Measurements from ENCODE around the gene GAA.

Gene GAA

DNA sequence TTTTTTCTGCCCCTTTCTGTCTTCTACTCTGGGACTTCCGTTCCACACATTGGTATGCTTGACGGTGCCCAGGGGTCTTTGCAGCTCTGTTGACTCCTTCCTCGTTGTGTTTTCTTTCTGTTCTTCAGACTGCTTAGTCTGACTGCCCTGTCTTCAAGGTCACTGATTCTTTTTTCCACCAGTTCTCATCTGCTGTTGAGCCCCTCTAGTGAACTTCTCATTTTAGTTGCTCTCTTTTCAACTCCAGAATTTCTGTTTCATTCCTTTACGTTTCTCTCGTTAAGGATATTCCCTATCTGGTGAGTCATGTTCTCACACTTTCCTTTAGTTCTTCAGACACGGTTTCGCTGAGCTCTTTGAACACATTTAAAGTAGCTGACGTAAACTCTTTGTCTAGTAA lies 13.8 kb downstream of the GAA start:
- H3K27me3 Mint-ChIP-seq (ENCODE audit: low read depth), result no peaks in the 10 kb centered on the region
- no peaks in the 10 kb centered on the region for H3K4me1 Mint-ChIP-seq (ENCODE audit: low read depth)
- H3K9me3 Mint-ChIP-seq, result peaks cover 6% of the 10 kb centered on the region
- no peak overlapping the region for H3K4me3 Mint-ChIP-seq
- peaks cover 1% of the 10 kb centered on the region for H3K36me3 Mint-ChIP-seq (ENCODE audit: low read depth)
- H3K27ac Mint-ChIP-seq, result no peak overlapping the region

DNA sequence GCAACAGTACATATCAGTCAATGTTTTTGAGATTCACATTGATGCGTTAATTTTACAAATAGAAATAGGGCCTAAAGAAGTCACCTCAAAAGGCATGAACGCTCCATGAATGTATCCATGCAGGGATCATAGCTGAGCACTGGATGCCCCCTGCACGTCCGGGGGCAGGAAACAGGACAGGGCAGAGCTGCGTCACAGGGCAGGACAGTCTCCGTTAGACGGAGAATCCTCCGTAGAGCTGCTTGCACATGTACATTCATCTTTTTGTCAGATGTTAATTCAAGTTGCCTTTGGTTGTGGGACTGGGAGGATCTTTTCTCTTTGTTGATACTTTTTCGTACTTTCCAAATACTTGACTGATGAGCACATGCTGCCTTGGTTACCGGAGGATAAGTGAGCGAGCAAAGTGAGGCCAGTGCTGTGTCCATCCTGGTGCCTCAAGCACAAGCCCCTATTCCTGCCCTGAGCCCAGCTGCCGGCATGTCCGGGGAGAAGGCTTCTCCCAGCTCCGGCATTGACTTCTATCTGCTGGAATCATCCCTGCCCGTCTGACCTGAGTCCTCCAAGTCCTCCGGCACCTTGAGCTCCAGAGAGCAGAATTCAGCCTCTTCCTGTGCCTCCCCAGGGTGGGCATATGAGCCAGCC lies 15.0 kb downstream of the GAA start:
- Mint-ChIP-seq H3K4me3 (no peak overlapping the region), H3K36me3 (ENCODE audit: low read depth) (peaks cover 1% of the 10 kb centered on the region), H3K27me3 (ENCODE audit: low read depth) (no peaks in the 10 kb centered on the region), H3K27ac (no peak overlapping the region), H3K9me3 (peaks cover 6% of the 10 kb centered on the region), H3K4me1 (ENCODE audit: low read depth) (no peaks in the 10 kb centered on the region)

DNA sequence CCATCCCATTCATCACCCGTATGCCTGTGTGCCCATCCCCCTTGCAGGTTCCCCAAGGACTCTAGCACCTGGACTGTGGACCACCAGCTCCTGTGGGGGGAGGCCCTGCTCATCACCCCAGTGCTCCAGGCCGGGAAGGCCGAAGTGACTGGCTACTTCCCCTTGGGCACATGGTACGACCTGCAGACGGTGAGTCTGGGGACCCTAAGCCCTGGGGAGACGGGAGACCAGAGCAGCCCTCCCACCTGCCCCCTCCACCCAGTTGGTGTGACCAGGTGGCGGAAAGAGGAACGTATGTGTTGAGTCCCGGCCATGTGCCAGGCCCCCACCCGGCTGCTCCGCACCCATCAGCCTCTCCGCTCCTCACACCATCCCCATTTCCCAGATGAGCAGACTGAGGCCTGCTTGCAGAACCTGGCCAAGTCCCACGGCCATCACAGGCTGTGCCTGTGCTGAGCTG lies 15.6 kb downstream of the GAA start:
- Mint-ChIP-seq H3K27ac (no peak overlapping the region), H3K36me3 (ENCODE audit: low read depth) (peaks cover 1% of the 10 kb centered on the region), H3K4me1 (ENCODE audit: low read depth) (no peaks in the 10 kb centered on the region), H3K9me3 (peaks cover 6% of the 10 kb centered on the region), H3K27me3 (ENCODE audit: low read depth) (no peaks in the 10 kb centered on the region), H3K4me3 (no peak overlapping the region)

DNA sequence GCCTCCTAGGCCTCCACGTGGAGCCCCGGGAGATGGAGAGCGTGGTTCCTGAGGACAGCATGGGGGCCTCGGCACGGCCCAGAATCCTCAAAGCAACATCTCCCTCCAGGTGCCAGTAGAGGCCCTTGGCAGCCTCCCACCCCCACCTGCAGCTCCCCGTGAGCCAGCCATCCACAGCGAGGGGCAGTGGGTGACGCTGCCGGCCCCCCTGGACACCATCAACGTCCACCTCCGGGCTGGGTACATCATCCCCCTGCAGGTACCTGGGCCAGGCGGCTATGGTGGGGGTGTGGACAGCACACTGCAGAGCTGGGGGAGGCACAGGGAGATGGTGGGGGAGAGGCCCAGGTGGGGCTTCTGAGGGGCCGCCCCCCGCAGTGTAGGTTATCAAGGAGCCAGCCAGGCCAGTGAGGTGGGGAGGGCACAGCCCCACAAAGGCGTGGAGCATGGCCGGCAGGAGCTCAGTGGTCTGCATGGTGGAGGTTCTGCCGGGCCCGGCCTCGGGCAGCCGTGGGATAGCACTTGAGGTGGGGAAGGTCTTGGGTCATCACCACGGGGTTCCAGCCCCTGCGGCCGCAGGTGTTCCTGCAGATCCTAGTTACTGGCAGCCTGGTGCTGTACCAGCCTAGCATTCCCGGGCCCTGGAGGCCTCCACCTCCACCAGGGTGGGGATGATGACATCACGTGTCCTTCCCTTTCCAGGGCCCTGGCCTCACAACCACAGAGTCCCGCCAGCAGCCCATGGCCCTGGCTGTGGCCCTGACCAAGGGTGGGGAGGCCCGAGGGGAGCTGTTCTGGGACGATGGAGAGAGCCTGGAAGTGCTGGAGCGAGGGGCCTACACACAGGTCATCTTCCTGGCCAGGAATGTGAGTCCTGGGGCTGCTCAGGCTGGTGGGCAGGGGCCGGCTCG lies 16.4 kb downstream of the GAA start:
- Mint-ChIP-seq H3K4me1 (ENCODE audit: low read depth) (no peaks in the 10 kb centered on the region), H3K9me3 (peaks cover 6% of the 10 kb centered on the region), H3K36me3 (ENCODE audit: low read depth) (peaks cover 1% of the 10 kb centered on the region), H3K4me3 (no peak overlapping the region), H3K27me3 (ENCODE audit: low read depth) (no peaks in the 10 kb centered on the region), H3K27ac (no peak overlapping the region)

DNA sequence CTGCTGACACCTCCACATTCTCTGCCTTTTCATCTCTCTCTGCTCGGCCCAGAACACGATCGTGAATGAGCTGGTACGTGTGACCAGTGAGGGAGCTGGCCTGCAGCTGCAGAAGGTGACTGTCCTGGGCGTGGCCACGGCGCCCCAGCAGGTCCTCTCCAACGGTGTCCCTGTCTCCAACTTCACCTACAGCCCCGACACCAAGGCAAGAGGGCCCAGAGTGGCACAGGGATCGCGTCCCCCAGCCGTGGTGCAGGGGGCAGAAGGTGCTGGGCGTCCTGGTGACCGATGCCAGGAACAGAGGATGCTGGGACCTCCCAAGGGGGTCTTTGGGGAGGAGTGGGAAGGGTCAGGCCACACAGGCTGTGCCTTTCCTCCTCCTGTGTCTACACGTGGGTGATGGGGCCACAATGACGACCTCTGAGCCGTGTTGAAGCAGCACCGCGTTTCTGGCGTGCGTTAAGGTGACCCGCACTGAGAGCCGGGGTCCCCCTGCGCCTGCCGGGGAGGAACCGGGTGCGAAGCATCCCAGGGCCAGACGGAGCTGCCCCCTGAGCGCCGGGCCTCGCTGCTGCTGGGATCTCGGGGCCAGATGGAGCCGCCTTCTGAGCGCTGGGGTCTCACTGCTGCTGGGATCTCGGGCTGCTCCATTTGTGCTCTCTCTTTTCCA lies 17.4 kb downstream of the GAA start:
- Mint-ChIP-seq H3K4me1 (ENCODE audit: low read depth) (no peaks in the 10 kb centered on the region), H3K27me3 (ENCODE audit: low read depth) (no peaks in the 10 kb centered on the region), H3K36me3 (ENCODE audit: low read depth) (peaks cover 1% of the 10 kb centered on the region)

DNA sequence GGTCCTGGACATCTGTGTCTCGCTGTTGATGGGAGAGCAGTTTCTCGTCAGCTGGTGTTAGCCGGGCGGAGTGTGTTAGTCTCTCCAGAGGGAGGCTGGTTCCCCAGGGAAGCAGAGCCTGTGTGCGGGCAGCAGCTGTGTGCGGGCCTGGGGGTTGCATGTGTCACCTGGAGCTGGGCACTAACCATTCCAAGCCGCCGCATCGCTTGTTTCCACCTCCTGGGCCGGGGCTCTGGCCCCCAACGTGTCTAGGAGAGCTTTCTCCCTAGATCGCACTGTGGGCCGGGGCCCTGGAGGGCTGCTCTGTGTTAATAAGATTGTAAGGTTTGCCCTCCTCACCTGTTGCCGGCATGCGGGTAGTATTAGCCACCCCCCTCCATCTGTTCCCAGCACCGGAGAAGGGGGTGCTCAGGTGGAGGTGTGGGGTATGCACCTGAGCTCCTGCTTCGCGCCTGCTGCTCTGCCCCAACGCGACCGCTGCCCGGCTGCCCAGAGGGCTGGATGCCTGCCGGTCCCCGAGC lies 17.9 kb downstream of the GAA start:
- Mint-ChIP-seq H3K4me3 (no peak overlapping the region), H3K27me3 (ENCODE audit: low read depth) (no peaks in the 10 kb centered on the region), H3K36me3 (ENCODE audit: low read depth) (peaks cover 1% of the 10 kb centered on the region), H3K27ac (no peak overlapping the region), H3K4me1 (ENCODE audit: low read depth) (no peaks in the 10 kb centered on the region), H3K9me3 (peaks cover 6% of the 10 kb centered on the region)

More for the DNA sequence above, 17.4 kb downstream of the GAA start:
- Mint-ChIP-seq H3K27ac (no peak overlapping the region), H3K9me3 (peaks cover 6% of the 10 kb centered on the region), H3K4me3 (no peak overlapping the region)

DNA sequence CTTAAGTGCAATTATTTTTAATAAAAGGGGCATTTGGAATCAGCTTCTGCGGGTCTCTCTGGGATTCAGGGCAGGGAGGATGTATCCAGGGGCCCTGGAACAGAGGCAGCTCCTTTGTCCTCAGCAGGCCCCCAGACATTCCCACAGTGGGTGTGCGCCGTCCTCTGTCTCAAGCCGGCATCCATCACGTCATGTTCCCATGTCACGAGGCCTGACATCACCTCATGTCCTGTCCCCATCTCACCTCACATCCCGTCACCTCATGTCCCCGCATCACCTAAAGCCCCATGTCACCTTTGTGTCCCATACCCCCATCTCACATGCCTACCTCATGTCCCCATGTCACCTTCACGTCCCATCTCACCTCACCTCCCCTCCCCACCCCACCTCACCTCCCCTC lies 18.5 kb downstream of the GAA start:
- H3K4me1 Mint-ChIP-seq (ENCODE audit: low read depth), result no peaks in the 10 kb centered on the region
- peaks cover 6% of the 10 kb centered on the region for H3K9me3 Mint-ChIP-seq
- no peaks in the 10 kb centered on the region for H3K27me3 Mint-ChIP-seq (ENCODE audit: low read depth)
- H3K4me3 Mint-ChIP-seq, result no peak overlapping the region
- peaks cover 1% of the 10 kb centered on the region for H3K36me3 Mint-ChIP-seq (ENCODE audit: low read depth)
- no peak overlapping the region for H3K27ac Mint-ChIP-seq

DNA sequence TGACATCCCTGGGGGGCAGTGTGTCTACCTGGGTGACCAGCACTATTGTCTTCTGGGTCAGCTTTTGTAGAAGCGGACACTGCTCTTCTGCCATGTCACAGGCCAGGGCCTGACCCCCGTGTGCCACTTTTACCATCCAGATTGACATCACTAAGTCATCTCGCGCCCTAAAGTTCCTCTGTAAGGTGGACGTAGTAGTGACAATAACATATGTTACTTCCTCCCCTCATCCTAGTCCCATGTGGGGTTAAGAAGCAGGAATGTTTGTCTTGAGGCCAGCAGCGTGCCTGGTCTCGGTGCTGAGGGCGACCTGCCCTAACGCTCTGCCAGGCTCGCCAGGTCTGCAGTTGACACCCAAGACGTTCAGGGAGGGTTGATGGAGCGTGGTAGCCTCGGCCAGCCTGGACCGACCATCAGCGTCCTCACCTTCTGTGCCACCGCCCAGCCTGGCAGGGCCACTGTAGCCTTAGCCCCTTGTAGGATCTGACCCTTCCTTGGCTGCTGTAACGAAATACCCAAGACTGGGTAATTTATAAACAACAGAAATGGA lies 20.7 kb downstream of the GAA start:
- no peak overlapping the region for H3K4me3 Mint-ChIP-seq
- no peaks in the 10 kb centered on the region for H3K27me3 Mint-ChIP-seq (ENCODE audit: low read depth)
- H3K4me1 Mint-ChIP-seq (ENCODE audit: low read depth), result no peaks in the 10 kb centered on the region
- H3K27ac Mint-ChIP-seq, result no peak overlapping the region
- H3K9me3 Mint-ChIP-seq, result no peaks in the 10 kb centered on the region
- H3K36me3 Mint-ChIP-seq (ENCODE audit: low read depth), result no peaks in the 10 kb centered on the region

DNA sequence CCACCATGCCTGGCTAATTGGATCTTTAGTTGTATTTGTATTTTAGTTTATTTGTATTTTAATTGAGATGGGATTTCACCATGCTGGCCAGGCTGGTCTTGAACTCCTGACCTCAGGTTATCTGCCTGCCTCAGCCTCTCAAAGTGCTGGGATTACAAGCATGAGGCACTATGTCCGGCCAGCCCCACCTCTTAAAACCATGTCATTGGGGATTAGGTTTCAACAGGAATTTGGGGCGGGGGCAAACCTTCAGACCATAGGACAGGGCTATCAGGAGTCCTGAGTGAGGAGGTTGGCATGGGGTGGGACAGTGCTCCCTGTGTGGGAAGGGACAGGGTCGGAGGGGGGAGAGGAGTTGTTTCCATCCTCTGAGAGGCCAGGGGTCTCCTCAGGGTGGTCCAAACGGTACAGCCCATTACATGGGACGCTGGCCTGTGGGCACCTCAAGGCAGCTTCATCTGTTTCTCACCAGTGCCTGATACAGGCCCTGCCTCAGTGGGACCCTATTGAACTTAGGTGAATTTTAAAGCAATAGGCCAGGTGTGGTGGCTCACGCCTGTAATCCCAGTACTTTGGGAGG lies 21.6 kb downstream of the GAA start:
- Mint-ChIP-seq H3K36me3 (ENCODE audit: low read depth) (no peaks in the 10 kb centered on the region), H3K4me1 (ENCODE audit: low read depth) (no peaks in the 10 kb centered on the region), H3K27me3 (ENCODE audit: low read depth) (peaks cover 6% of the 10 kb centered on the region), H3K4me3 (no peak overlapping the region), H3K9me3 (no peaks in the 10 kb centered on the region), H3K27ac (no peak overlapping the region)

DNA sequence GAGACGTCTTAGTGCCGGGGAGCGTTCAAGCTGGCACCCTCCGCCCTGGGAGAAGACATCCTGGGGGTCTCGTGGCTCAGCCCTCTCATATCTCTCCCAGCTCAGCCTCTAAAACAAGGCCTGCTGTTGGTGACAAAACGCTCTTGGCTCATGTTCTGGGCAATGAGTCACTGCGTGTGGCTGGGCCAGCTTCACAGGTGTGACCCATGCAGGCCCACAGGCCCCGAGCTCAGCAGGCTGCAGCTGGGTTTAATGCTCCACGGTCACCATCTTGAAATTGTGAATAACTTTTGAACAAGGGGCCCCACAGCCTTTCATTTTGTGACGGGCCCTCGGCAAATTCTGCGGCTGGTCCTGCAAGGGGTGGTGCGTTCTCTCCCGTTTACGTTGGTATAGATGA lies 22.4 kb downstream of the GAA start:
- Mint-ChIP-seq H3K9me3 (no peaks in the 10 kb centered on the region), H3K27ac (no peak overlapping the region), H3K36me3 (ENCODE audit: low read depth) (no peaks in the 10 kb centered on the region), H3K27me3 (ENCODE audit: low read depth) (peaks cover 13% of the 10 kb centered on the region), H3K4me3 (no peak overlapping the region), H3K4me1 (ENCODE audit: low read depth) (no peaks in the 10 kb centered on the region)

DNA sequence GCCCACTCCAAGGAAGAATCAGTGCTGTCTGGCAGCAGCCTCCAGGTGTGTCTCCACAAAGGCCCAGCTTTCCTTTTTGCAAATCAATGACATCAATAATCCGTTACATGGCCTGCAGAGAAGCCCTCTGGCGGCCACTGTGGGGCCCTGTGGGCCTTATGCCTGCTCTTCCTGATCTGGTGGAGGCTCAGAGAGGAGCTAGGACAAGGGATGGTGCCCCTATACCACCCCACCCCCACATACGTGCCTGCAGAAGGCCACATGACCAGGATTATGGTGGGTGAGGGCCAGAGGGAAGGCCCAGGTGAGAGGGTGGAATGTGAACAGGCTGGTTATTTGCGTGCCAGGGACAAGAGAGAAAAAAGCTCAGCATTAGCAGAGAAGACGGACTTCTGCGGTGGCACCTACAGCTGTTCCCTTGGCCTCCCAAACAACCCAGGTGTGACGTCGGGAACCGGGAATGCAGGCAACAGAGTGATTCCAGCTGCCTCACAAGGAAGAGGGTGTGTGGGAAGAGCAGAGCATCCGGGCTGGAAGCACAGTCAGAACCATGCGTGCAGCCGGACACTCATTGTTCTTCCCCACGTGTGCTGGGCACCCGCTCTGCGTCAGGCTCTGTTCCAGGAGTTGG lies 23.1 kb downstream of the GAA start:
- Mint-ChIP-seq H3K27me3 (ENCODE audit: low read depth) (peaks cover 20% of the 10 kb centered on the region), H3K4me3 (no peak overlapping the region)

DNA sequence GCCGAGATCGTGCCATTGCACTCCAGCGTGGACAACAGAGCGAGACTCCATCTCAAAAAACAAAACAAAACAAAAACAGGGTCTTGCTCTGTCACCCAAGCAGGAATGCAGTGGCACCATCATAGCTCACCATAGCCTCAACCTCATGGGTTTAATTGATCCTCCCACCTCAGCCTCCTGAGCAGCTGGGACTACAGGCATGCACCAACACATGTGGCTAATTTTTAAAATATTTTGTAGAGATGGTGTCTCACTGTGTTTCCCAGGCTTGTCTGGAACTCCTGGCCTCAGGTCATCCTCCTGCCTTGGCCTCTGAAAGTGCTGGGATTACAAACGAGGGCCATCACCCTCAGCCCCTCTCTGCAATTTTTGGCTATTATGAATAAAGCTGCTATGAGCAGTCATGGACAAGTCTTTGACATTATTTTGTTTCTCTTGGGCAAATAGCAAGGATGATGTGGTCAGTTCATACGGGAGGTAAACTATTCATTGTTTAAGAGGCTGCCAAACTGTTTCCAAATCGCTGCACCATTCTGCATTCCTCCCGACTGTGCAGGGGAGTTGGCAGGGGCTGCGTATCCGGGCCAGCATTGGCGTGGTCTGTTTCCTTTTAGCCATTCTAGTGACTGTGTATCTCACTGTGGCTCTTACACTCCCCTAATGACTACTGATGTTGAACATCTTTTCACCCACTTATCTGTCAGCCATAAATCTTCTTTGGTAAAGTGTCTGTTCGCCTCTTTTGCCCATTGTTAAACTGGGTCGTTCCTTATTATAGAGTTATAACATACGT lies 24.5 kb downstream of the GAA start:
- Mint-ChIP-seq H3K4me1 (ENCODE audit: low read depth) (peaks cover 2% of the 10 kb centered on the region), H3K9me3 (no peaks in the 10 kb centered on the region), H3K27me3 (ENCODE audit: low read depth) (peaks cover 24% of the 10 kb centered on the region), H3K4me3 (no peak overlapping the region), H3K27ac (no peak overlapping the region), H3K36me3 (ENCODE audit: low read depth) (no peaks in the 10 kb centered on the region)

More for the DNA sequence above, 23.1 kb downstream of the GAA start:
- Mint-ChIP-seq H3K4me1 (ENCODE audit: low read depth) (peaks cover 2% of the 10 kb centered on the region), H3K9me3 (no peaks in the 10 kb centered on the region), H3K27ac (no peak overlapping the region), H3K36me3 (ENCODE audit: low read depth) (no peaks in the 10 kb centered on the region)

DNA sequence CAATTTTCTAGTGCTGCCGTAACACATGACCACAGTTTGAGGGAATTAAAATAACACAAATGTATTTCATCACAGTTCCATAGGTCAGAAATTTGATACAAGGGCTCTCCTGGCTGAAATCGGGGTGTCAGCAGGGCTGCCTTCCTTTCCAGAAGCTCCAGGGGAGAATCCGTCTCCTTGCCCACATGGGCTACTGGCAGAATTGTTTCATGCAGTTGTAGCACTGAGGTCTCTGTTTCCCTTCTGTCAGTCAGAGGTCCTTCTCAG lies 25.0 kb downstream of the GAA start:
- H3K36me3 Mint-ChIP-seq (ENCODE audit: low read depth), result no peaks in the 10 kb centered on the region
- H3K27me3 Mint-ChIP-seq (ENCODE audit: low read depth), result peaks cover 24% of the 10 kb centered on the region
- H3K9me3 Mint-ChIP-seq, result no peaks in the 10 kb centered on the region
- H3K27ac Mint-ChIP-seq, result no peak overlapping the region
- peaks cover 2% of the 10 kb centered on the region for H3K4me1 Mint-ChIP-seq (ENCODE audit: low read depth)
- H3K4me3 Mint-ChIP-seq, result no peak overlapping the region
